ENCODE measurements around the gene MYL5. TPM values are rescaled to one million over a fixed set of nuclear protein-coding genes. Genes with fewer than 3 reads are reported as not detected.

The MYL5 gene
- polyA plus RNA-seq, 2 of the 4 experiments (the other 2 are of a cell fraction), result 8.0 to 8.3 TPM

DNA sequence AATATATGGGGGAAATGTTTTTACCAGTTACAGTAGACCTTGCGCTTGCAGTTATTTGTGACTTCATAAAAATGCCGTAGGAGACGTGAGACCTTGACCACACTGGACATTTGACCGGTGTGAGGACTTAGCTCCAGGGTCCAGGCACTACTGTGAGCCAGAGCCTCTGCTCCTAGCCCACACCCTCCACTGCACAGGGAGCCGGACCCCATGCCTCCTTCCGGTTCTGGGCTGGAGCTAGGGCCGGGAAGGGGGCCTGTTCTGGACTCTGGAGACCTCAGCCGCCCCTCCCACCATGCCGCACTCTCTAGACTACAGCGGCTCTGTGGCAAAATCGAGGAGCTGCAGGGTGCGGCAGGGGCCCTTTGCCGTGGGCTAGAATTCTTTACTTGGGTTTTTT is 36.6 kb downstream of the MYL5 start:
- TF ChIP-seq ZSCAN20 (CRISPR knock-in tag; IDR thresholded peaks at IDR 0.05), result no peak
- no peak for TF ChIP-seq ZC3H11A (IDR thresholded peaks at IDR 0.05)
- TF ChIP-seq HEYL (CRISPR knock-in tag; IDR thresholded peaks at IDR 0.05), result no peak
- TF ChIP-seq, protein P1, sequence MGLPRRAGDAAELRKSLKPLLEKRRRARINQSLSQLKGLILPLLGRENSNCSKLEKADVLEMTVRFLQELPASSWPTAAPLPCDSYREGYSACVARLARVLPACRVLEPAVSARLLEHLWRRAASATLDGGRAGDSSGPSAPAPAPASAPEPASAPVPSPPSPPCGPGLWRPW (IDR thresholded peaks at IDR 0.05), result no peak
- TF ChIP-seq, protein P2, sequence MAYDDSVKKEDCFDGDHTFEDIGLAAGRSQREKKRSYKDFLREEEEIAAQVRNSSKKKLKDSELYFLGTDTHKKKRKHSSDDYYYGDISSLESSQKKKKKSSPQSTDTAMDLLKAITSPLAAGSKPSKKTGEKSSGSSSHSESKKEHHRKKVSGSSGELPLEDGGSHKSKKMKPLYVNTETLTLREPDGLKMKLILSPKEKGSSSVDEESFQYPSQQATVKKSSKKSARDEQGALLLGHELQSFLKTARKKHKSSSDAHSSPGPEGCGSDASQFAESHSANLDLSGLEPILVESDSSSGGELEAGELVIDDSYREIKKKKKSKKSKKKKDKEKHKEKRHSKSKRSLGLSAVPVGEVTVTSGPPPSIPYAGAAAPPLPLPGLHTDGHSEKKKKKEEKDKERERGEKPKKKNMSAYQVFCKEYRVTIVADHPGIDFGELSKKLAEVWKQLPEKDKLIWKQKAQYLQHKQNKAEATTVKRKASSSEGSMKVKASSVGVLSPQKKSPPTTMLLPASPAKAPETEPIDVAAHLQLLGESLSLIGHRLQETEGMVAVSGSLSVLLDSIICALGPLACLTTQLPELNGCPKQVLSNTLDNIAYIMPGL (CRISPR knock-in tag; IDR thresholded peaks at IDR 0.05; ENCODE audit: borderline replicate concordance), result no peak
- no peak for TF ChIP-seq NFE2L2 (conservative IDR thresholded peaks at IDR 0.05; ENCODE audit: low read length)
- no peak for TF ChIP-seq EP300 (IDR thresholded peaks at IDR 0.05)
- no peak for TF ChIP-seq ESRRA (IDR thresholded peaks at IDR 0.05; ENCODE audit: borderline replicate concordance, low read length)
- TF ChIP-seq PHF8 (IDR thresholded peaks at IDR 0.05; ENCODE audit: borderline replicate concordance, low read depth), result no peak
- Histone ChIP-seq H3K4me2 (no peak overlapping the region), H3K4me3 (no peak overlapping the region), H3K9me3 (no peaks in the 10 kb centered on the region), H3K27ac (no peak overlapping the region), H3K4me1 (peaks cover 5% of the 10 kb centered on the region; the same call in 1 of the 3 replicates)
- 93% methylated on average over 8 of the region's 13 CpGs for WGBS (ENCODE audit: missing lambda C conversion rate)
- ChIA-PET POLR2A (no interaction called here), CTCF (no interaction called here)
- ATAC-seq (no peak), FAIRE-seq (no peak), DNase-seq (ENCODE audit: low read depth in 1 of 2, low spot score in 1 of 2) (no peak)

DNA sequence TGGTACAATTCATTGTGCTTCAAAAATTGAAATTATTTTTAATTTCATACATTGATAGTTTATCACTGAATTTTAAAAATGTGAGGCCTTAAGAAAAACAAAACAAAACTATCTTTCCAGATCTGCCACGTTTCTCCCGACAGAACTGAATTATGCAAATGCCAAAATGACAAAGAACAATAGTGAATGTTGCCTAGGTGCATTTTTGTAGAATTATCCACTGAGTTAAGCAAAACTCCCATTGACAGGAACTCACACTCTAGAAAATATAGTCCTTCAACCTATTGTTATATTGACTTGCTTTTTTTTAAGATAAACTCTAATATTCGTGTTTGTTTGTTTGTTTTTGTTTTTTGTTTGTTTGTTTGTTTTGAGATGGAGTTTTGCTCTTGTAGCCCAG is 37.8 kb downstream of the MYL5 start:
- TF ChIP-seq HOXB5 (CRISPR knock-in tag; IDR thresholded peaks at IDR 0.05), result no peak
- TF ChIP-seq NPAS2 (CRISPR knock-in tag; IDR thresholded peaks at IDR 0.05; ENCODE audit: borderline replicate concordance), result no peak
- TF ChIP-seq HDAC2 (IDR thresholded peaks at IDR 0.05), result no peak
- TF ChIP-seq ZFP36 (IDR thresholded peaks at IDR 0.05; ENCODE audit: borderline replicate concordance, partially characterized antibody), result no peak
- TF ChIP-seq EP300 (IDR thresholded peaks at IDR 0.05), result no peak
- TF ChIP-seq CBX8 (IDR thresholded peaks at IDR 0.05), result no peak
- TF ChIP-seq TP53 (CRISPR knock-in tag; IDR thresholded peaks at IDR 0.05), result no peak
- TF ChIP-seq HOXA7 (CRISPR knock-in tag; IDR thresholded peaks at IDR 0.05), result no peak
- ChIA-PET POLR2A (no interaction called here), CTCF (no interaction called here)
- 75% methylated on average over 3 of the region's 3 CpGs for WGBS (ENCODE audit: missing lambda C conversion rate)
- H3K9me3 ChIP-seq, result no peaks in the 10 kb centered on the region
- no peak overlapping the region for H3K4me2 ChIP-seq
- DNase-seq (ENCODE audit: low read depth in 1 of 2, low spot score in 1 of 2), result no peak
- no peak for FAIRE-seq
- H3K27ac ChIP-seq, result no peak overlapping the region
- H3K4me1 ChIP-seq, result peaks cover 1% of the 10 kb centered on the region; the same call in 1 of the 3 replicates
- ATAC-seq, result no peak
- H3K4me3 ChIP-seq, result no peak overlapping the region

DNA sequence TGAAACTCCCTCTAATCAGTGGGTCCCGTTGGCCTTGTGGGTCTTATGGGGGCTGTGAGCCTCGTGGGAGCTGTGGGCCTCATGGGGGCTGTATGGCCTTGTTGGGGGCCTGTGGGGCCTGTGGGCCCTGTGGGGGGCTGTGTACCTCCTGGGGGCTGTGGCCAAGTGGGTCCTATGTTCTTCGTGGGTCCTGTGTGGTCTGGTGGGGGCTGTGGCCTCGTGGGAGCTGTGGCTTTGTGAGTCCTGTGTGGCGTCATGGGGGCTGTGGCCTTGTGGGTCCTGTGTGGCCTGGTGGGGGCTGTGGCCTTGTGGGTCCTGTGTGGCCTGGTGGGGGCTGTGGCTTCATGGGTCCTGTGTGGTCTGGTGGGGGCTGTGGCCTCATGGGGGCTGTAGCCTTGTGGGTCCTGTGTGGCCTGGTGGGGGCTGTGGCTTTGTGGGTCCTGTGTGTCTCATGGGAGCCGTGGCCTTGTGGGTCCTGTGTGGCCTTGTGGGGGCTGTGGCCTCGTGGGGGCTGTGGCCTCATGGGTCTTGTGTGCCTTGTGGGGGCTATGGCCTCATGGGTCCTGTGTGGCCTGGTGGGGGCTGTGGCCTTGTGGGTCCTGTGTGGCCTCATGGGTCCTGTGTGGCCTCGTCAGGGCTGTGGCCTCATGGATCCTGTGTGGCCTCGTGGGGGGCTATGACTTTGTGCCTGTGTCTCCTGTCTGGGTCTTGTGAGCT is 38.7 kb downstream of the MYL5 start:
- Histone ChIP-seq H3K4me2 (no peak overlapping the region), H3K9me3 (no peaks in the 10 kb centered on the region), H3K27ac (no peak overlapping the region), H3K4me3 (no peak overlapping the region), H3K4me1 (no peaks in the 10 kb centered on the region)
- no peak for ATAC-seq
- TF ChIP-seq RFX5 (IDR thresholded peaks at IDR 0.05) (no peak), ESRRA (IDR thresholded peaks at IDR 0.05; ENCODE audit: borderline replicate concordance, low read length) (no peak), BHLHE40 (IDR thresholded peaks at IDR 0.05; ENCODE audit: low read depth, low read length) (no peak), ZFP36 (IDR thresholded peaks at IDR 0.05; ENCODE audit: borderline replicate concordance, partially characterized antibody) (no peak), NFE2L2 (conservative IDR thresholded peaks at IDR 0.05; ENCODE audit: low read length) (no peak), CEBPB (IDR thresholded peaks at IDR 0.05) (no peak), KDM1A (IDR thresholded peaks at IDR 0.05; ENCODE audit: low read depth) (no peak), HOXB5 (CRISPR knock-in tag; IDR thresholded peaks at IDR 0.05) (no peak)
- POLR2A ChIA-PET, result no interaction called here
- 92% methylated on average over 4 of the region's 9 CpGs for WGBS (ENCODE audit: missing lambda C conversion rate)
- CTCF ChIA-PET, result no interaction called here
- FAIRE-seq, result no peak
- no peak for DNase-seq (ENCODE audit: low read depth in 1 of 2, low spot score in 1 of 2)
